Glomerular visceral epithelial cell (primary cell): ENCODE results near the gene GID8.

Experiments used
- DNase-seq: peaks from one replicate; pipeline ENCODE4 v3.0.0-alpha.2; 2016; ENCODE audit errors: extremely low spot score

Gene GID8

DNA sequence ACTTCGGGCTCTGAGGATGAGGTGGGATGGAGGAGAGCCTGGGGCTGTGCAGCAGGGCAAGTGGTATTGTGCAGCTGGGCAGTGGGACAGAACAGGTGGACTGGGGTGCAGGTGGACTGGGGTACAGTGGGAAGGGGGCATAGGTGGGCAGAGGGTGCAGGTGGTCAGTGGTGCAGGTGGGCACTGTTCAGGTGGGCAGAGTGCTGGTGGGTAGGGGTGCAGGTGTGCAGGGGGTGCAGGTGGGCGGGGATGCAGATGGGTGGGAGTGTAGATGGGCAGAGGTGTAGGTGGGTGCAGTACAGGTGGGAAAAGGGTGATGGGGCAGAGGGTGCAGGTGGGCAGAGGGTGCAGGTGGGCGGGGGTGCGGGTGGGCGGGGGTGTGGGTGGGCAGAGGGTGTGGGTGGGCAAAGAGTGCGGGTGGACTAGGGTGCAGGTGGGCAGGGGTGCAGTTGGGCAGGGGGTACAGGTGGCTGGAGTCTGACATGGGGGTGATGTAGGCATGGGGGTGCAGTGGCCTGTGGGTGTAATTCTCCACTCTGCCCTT lies 48.4 kb downstream of the GID8 start:
- no peak for DNase-seq

GRCh38 chr20:62987114-62987513 lies 49.2 kb downstream of the GID8 start:
- DNase-seq: no peak

DNA sequence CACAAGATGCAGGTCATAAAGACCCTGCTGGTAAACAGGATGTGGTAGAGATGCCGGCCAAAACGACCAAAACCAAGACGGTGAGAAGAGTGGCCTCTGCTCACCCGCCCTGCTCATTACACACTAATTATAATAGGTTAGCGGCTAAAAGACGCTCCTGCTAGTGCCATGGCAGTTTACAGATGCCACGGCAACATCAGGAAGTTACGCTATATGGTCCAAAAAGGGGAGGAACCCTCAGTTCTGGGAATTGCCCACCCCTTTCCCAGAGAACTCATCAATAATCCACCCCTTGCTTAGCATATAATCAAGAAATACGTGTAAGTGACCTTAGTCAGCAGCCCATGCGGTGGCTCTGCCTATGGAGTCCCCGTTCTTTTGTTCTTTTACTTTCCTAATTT lies 51.3 kb downstream of the GID8 start:
- DNase-seq: no peak

GRCh38 chr20:62990306-62990825 lies 52.4 kb downstream of the GID8 start:
- no peak for DNase-seq

- DNase-seq: no peak
Observed at GRCh38 chr20:62991196-62991807, 53.4 kb downstream of the GID8 start.

GRCh38 chr20:62991863-62992262 lies 53.9 kb downstream of the GID8 start:
- DNase-seq: no peak

- no peak for DNase-seq
Observed at GRCh38 chr20:62993856-62994494, 56.0 kb downstream of the GID8 start.

- no peak for DNase-seq
Observed at GRCh38 chr20:62994869-62995281, 56.9 kb downstream of the GID8 start.

DNA sequence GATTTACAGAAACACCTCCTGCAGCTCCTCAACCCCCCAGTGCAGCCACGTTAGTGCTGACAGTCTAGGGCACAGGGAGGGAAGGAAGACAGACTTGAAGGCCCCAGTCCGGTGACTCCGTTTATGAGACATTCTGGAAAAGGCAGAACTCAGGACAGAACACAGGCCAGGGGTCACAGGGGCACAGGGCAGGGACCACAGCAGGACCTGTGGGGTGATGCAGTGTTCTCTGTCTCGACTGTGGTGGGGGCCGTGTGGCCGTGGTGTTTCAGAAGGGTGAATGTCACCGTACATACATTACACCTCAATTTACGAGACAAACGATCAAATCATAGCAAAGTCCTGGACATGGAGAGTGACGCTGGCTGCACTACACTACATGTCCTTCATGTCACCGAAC lies 57.5 kb downstream of the GID8 start:
- no peak for DNase-seq

DNA sequence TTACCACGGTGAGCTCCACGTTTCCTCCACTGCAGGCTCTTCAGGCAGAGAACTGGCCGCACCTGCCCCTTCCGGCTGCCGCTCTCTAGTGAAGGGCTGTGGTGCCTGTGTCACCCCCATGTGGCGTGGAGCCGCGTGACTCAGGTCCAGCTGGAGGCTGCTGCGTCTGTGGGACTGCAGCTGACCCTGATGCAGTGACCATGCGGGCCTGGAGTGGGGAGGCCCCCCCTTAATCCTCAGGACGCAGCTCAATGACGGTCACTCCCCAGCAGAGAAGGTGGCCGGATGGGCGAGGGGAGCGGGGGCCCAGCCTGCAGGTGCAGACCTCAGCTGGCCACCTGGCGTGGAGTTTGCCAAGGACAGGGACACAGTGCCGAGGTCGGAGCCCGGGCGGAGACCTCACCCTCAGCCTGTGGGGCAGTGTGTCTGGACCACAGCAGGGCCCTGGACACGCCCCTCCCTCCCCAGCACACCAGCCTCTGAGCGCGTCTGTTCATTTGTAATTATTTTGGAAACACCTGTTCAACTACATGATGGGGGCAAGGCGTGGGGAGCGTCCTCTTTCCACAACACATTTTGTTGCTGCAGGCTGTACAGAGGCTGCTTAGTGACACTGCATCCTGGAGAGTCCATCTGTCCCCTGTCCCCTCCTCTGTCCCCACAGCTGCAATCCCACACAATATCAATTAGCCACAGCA lies 58.1 kb downstream of the GID8 start:
- no peak for DNase-seq

- no peak for DNase-seq
Observed at GRCh38 chr20:62996596-62996982, 58.6 kb downstream of the GID8 start.

GRCh38 chr20:62997417-62998035 lies 59.6 kb downstream of the GID8 start:
- no peak for DNase-seq
